NCI-H2029 treated with DMSO at 0.1 percent for 48 hours (cell line): ENCODE results near the gene ACTN1.

Experiments used
- DNase-seq: peaks from one replicate; lab custom pipeline; 2025; lab: John Stamatoyannopoulos, UW

Gene ACTN1

DNA sequence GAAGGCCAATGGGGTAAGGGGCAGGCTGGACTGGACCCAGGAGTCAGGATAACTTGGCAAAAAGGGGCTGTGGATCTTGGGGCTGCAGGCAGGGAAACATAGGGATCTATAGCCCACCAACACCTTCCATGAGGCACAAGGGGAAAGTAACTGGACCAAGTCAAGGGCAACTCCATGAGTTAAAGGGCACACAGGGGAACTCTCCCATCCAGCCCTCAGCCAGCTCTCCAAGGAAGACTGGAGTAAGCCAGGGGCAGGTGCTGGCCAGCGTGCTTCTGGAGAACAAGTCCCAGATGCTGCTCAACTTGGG, 154.9 kb downstream of the ACTN1 start:
- no peak for DNase-seq
